ENCODE results near the gene TMEM125. TPM values are rescaled to one million over a fixed set of nuclear protein-coding genes. Genes with fewer than 3 reads are reported as not detected.
A peak's percentile ranks its signal among the peaks of the same experiment; 100 is the strongest.

TMEM125 gene
- total RNA-seq, 1 donor from 2014 or later, result 9.5 TPM

- H3K4me3 ChIP-seq (ENCODE audit: low read depth, low read length), result no peak overlapping the region
- no peaks in the 10 kb centered on the region for H3K36me3 ChIP-seq (ENCODE audit: control insufficient read depth, insufficient read depth, low read length)
- peak; percentile 28 for FAIRE-seq
These were observed 43.1 kb downstream of the TMEM125 start for GRCh38 chr1:43312663-43313515.

GRCh38 chr1:43313771-43314170, 44.0 kb downstream of the TMEM125 start:
- Histone ChIP-seq H3K4me3 (ENCODE audit: low read depth, low read length) (no peak overlapping the region), H3K27me3 (ENCODE audit: control insufficient read depth, insufficient read depth, low read length) (no peaks in the 10 kb centered on the region), H3K36me3 (ENCODE audit: control insufficient read depth, insufficient read depth, low read length) (no peaks in the 10 kb centered on the region)
- no peak for TF ChIP-seq CTCF (IDR thresholded peaks at IDR 0.05; ENCODE audit: insufficient read depth, low read length, severe bottlenecking)
- DNase-seq (ENCODE audit: low read depth) (no peak), FAIRE-seq (no peak)

More at GRCh38 chr1:43312663-43313515, 43.1 kb downstream of the TMEM125 start:
- no peak for TF ChIP-seq CTCF (IDR thresholded peaks at IDR 0.05; ENCODE audit: insufficient read depth, low read length, severe bottlenecking)
- no peak for DNase-seq (ENCODE audit: low read depth)
- no peaks in the 10 kb centered on the region for H3K27me3 ChIP-seq (ENCODE audit: control insufficient read depth, insufficient read depth, low read length)

- Histone ChIP-seq H3K36me3 (ENCODE audit: control insufficient read depth, insufficient read depth, low read length) (no peaks in the 10 kb centered on the region), H3K27me3 (ENCODE audit: control insufficient read depth, insufficient read depth, low read length) (no peaks in the 10 kb centered on the region), H3K4me3 (ENCODE audit: low read depth, low read length) (no peak overlapping the region)
- no peak for DNase-seq (ENCODE audit: low read depth)
- no peak for TF ChIP-seq CTCF (IDR thresholded peaks at IDR 0.05; ENCODE audit: insufficient read depth, low read length, severe bottlenecking)
- FAIRE-seq, result no peak
These were observed 44.5 kb downstream of the TMEM125 start for GRCh38 chr1:43314233-43314632.

GRCh38 chr1:43315481-43315880, 45.7 kb downstream of the TMEM125 start:
- Histone ChIP-seq H3K36me3 (ENCODE audit: control insufficient read depth, insufficient read depth, low read length) (no peaks in the 10 kb centered on the region), H3K4me3 (ENCODE audit: low read depth, low read length) (no peak overlapping the region), H3K27me3 (ENCODE audit: control insufficient read depth, insufficient read depth, low read length) (no peaks in the 10 kb centered on the region)
- no peak for FAIRE-seq
- no peak for TF ChIP-seq CTCF (IDR thresholded peaks at IDR 0.05; ENCODE audit: insufficient read depth, low read length, severe bottlenecking)
- no peak for DNase-seq (ENCODE audit: low read depth)

GRCh38 chr1:43315963-43316737, 46.4 kb downstream of the TMEM125 start:
- FAIRE-seq (peak; percentile 90), DNase-seq (ENCODE audit: low read depth) (no peak)
- H3K4me3 ChIP-seq (ENCODE audit: low read depth, low read length), result no peak overlapping the region
- H3K27me3 ChIP-seq (ENCODE audit: control insufficient read depth, insufficient read depth, low read length), result no peaks in the 10 kb centered on the region
- H3K36me3 ChIP-seq (ENCODE audit: control insufficient read depth, insufficient read depth, low read length), result no peaks in the 10 kb centered on the region
- no peak for TF ChIP-seq CTCF (IDR thresholded peaks at IDR 0.05; ENCODE audit: insufficient read depth, low read length, severe bottlenecking)
